Left ventricle myocardium inferior (tissue), 1 donor: Measurements from ENCODE around the gene CTNNA1. TPM values are rescaled to one million over a fixed set of nuclear protein-coding genes. Genes with fewer than 3 reads are reported as not detected.

Experiments
- DNase-seq: peaks from one replicate; pipeline ENCODE4 v3.0.0-alpha.2; 2020
- H3K27ac ChIP-seq: fragments of 200-600 bp; replicated peaks from 2 replicates; pipeline ENCODE4 v1.8.0; 2021
- H3K27me3 ChIP-seq: fragments of 200-600 bp; 2 replicates; pipeline ENCODE4 v1.8.0; 2021; ENCODE audit warnings: low read depth
- H3K36me3 ChIP-seq: fragments of 200-600 bp; 2 replicates; pipeline ENCODE4 v1.8.0; 2021
- H3K4me1 ChIP-seq: fragments of 200-600 bp; 2 replicates; pipeline ENCODE4 v1.8.0; 2021
- H3K4me3 ChIP-seq: fragments of 200-600 bp; 2 replicates; pipeline ENCODE4 v1.8.0; 2021; ENCODE audit warnings: mild to moderate bottlenecking, moderate library complexity
- H3K9me3 ChIP-seq: fragments of 200-600 bp; replicated peaks from 2 replicates; pipeline ENCODE4 v1.8.0; 2021
- CTCF ChIP-seq: fragments of 200-600 bp; IDR thresholded peaks from 2 replicates; pipeline ENCODE4 v1.8.0; 2021; ENCODE audit warnings: antibody characterized with exemption, mild to moderate bottlenecking, borderline replicate concordance
- intact Hi-C: fragments of 100-400 bp; cut with micrococcal nuclease; formaldehyde crosslinking; loops from one replicate; pipeline ENCODE4 v1.11.0; 2022
- total RNA-seq: library from RNA; stranded (reverse); fragmentation: NEBNext Ultra II Directional; extraction: Animal tissue kit (Norgen Biotek cat#: 25700); gene quantifications from one replicate; pipeline ENCODE4 v1.2.1, GENCODE V29; 2021
- donor health status: DM: no; HTN: yes; CAD: no; lungs with severe emphysema.

The CTNNA1 gene
- total RNA-seq, 1 donor from 2014 or later, result 341 TPM

GRCh38 chr5:138922494-138922893 lies 169.3 kb downstream of the CTNNA1 start:
- Histone ChIP-seq H3K27me3 (no peaks in the 10 kb centered on the region), H3K36me3 (peaks cover 52% of the 10 kb centered on the region), H3K27ac (no peak overlapping the region), H3K4me1 (peaks cover 42% of the 10 kb centered on the region), H3K4me3 (no peak overlapping the region), H3K9me3 (no peaks in the 10 kb centered on the region)
- intact Hi-C loops, result no loop called here
- TF ChIP-seq CTCF, result no peak
- DNase-seq, result no peak

- H3K36me3 ChIP-seq, result peaks cover 57% of the 10 kb centered on the region
- intact Hi-C loops, result no loop called here
- H3K4me3 ChIP-seq, result no peak overlapping the region
- TF ChIP-seq CTCF, result no peak
- H3K27ac ChIP-seq, result no peak overlapping the region
- H3K9me3 ChIP-seq, result no peaks in the 10 kb centered on the region
- DNase-seq, result no peak
- H3K27me3 ChIP-seq, result no peaks in the 10 kb centered on the region
- peaks cover 49% of the 10 kb centered on the region for H3K4me1 ChIP-seq
Measured at GRCh38 chr5:138925090-138925635, 171.9 kb downstream of the CTNNA1 start.

GRCh38 chr5:138926257-138926656 lies 173.0 kb downstream of the CTNNA1 start:
- H3K27me3 ChIP-seq, result no peaks in the 10 kb centered on the region
- H3K36me3 ChIP-seq, result peaks cover 63% of the 10 kb centered on the region
- peaks cover 49% of the 10 kb centered on the region for H3K4me1 ChIP-seq
- DNase-seq, result no peak
- intact Hi-C loops, result no loop called here
- H3K27ac ChIP-seq, result peak overlapping the region; percentile 86
- TF ChIP-seq CTCF, result no peak
- H3K4me3 ChIP-seq, result no peak overlapping the region
- H3K9me3 ChIP-seq, result no peaks in the 10 kb centered on the region

- no peak for TF ChIP-seq CTCF
- DNase-seq, result no peak
- no peaks in the 10 kb centered on the region for H3K9me3 ChIP-seq
- peak overlapping the region; percentile 86 for H3K27ac ChIP-seq
- peaks cover 69% of the 10 kb centered on the region for H3K36me3 ChIP-seq
- peaks cover 49% of the 10 kb centered on the region for H3K4me1 ChIP-seq
- H3K27me3 ChIP-seq, result no peaks in the 10 kb centered on the region
- intact Hi-C loops, result no loop called here
- H3K4me3 ChIP-seq, result no peak overlapping the region
Measured at GRCh38 chr5:138926688-138927448, 173.6 kb downstream of the CTNNA1 start.

- Histone ChIP-seq H3K4me3 (no peak overlapping the region), H3K4me1 (peaks cover 46% of the 10 kb centered on the region), H3K27ac (peak overlapping the region; percentile 86), H3K27me3 (no peaks in the 10 kb centered on the region), H3K9me3 (no peaks in the 10 kb centered on the region), H3K36me3 (peaks cover 76% of the 10 kb centered on the region)
- TF ChIP-seq CTCF, result no peak
- intact Hi-C loops, result no loop called here
- DNase-seq, result no peak
Measured at GRCh38 chr5:138927544-138927943, 174.3 kb downstream of the CTNNA1 start.
